Stimulated activated CD8-positive, alpha-beta memory T cell treated with anti-CD3 and anti-CD28 coated beads, Interleukin-15, amount 100 ng/mL, for 1 hour (primary cell): ENCODE measurements around the gene PXDN.
"Not testable (repeated sequence)": the region's sequence is repeated elsewhere in the genome, so short reads cannot be mapped to it uniquely, and the experiment has no call there.

ENCODE experiments used
- DNase-seq: peaks from one replicate; pipeline ENCODE4 v3.0.0-alpha.2; 2020; ENCODE audit warnings: low read depth

The PXDN gene

DNA sequence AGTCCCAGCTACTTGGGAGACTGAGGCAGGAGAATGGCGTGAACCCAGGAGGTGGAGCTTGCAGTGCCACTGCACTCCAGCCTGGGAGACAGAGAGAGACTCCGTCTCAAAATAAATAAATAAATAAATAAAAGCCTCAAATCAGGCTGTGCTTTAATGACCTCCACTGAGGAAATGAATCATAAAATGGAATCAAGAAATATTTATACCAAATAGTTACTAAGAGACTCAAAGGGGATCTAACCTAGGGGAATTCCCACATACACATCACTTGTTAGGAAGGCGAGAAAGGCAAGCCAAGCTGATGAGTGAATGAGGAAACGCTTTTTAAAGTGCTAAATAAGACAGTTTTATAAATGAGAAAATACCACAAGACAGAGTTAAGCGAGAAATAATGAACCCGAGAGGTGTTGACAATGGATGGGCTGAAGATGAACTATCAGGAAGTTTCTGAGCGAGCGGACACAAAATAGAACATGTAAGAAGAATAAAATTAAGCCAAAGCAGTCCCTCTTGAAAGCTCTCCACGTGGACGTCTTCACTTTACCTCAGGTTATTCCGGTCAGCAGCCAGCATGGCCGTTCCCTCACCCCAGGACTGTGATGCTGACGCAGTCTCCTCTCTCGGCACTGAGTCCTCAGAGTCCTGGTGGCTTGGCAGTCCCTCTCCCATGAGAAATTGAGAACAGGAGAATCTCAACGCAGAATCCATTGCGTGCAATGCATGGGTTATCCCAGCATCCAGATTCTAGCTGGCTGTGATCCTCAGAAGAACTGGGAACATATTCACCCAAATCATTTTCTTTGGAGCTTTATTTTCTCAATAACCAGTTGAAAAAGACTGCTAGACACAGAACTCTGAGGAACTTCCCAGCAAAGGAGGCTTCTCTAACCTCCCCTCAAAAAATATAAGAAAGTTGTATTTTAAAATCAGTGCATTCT, 22.3 kb downstream of the PXDN start:
- no peak for DNase-seq

DNA sequence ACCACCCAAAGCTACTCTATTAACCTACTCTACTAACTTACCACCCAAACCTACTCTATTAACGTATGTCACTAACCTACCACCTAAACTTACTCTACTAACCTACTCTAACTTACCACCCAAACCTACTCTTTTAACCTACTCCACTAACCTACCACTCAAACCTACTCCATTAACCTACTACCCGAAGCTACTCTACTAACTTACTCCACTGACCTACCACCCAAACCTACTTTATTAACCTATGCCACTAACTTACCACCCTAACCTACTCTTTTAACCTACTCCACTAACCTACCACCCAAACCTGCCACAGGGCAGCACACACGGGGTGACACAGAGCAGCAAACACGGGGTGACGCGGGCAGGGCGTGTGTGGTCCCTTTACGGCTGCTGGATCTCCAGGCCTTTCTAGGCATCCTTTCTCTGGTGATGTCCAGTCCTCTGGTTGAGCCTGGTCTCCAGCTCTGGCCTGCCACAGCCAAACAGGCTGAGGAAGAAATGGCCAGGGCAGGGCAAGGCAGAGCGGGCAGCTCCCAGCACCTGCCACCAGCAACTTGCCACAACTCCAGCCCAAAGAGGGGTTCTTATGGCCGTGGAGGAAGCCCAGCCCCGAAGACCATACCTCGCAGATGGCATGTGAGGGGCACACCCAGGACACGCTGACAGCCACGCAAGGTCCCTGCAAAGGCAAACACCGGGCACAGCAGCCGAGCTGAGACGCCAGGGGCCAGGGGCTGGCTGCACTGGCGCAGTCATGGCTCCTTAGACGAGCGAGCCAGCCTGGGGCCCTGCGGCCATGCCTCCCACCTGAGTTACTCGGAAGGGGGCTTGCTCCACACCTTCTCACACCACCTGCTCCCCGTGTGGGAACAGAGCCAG, 25.7 kb downstream of the PXDN start:
- no peak for DNase-seq

DNA sequence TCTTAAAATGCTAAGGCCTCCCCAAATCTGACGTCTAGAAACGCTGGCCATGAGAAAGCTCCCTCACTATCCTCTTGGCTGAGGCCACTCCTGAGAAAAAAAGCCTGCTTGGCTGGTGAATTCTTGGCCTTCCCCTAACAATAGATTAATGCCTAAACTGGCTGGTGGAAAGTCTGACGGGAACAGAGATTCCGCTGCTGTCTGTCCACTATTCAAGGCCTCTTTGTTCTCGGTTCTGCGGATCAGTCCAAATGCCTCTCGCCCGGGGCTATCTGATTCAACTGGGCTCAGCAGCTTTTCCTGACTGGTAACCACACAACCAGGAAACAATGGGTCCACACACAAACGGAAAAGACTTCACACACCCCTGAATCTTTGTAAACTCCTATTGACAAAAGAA, 27.2 kb downstream of the PXDN start:
- DNase-seq: no peak

DNA sequence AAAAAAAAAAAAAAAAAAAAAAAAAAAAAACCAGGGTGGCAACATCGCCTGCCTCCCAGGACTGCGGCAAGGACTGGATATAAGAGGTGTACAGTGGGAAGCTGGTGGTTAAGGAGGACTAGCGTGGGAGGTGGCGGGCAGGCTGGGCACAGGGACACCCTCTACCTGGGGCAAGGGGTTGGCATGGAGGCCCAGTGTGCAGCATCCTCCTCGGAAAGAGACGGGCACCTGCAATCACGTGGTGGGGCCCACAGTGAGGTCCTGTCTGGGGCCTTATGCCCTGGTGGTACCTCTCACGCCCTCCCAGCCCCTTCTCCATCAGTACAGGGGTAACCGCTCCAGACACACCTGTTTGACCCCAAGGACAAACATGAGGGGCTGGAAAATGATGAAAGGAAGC, 27.9 kb downstream of the PXDN start:
- DNase-seq: no peak

DNA sequence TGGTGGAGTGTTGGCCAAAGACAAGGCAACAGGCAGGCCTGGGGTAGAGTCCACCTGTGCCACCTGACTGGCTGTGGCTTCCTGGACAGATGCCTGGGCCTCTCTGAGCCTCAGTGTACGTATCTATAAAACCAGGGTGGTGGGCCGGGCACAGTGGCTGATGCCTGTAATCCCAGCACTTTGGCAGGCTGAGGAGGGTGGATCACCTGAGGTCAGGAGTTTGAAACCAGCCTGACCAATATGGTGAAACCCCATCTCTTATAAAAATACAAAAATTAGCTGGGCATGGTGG, 28.4 kb downstream of the PXDN start:
- DNase-seq: not testable (repeated sequence)

DNA sequence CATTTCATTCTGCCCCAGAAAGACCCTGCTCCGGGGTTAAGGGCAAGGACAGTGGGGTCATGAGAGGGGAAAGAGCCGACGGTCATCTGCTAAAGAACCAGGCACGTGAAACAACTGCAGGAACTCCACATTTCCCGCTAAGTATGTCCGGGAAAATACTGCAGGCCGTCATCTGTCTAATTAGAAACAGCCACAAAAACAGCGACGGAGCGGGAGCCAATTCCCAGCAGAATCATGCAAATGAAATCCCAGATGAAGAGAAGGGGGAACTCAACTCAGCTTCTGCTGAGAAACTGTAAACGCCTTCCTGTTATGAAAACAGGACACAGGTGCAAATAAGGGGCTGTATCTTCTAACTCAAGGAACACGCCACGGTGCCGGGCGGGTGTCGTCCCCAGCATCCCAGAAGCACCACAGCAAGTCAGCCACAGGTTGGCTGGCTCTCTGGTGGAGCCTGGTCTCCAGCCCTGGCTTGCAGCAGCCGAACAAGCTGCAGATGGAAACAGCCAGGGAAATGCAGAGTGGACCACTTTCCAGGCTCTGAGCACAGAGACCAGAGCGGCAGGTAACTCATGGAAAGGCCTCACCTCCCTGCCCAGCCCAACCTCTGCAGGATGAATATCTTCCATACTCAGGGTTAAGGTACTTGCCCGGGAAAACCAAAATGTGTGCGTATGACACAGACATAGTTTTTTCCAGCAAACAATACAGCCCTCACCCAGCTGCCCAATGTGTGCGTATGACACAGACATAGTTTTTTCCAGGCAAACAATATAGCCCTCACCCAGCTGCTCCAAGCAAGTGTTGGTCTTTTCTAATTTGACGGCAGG, 28.9 kb downstream of the PXDN start:
- DNase-seq: no peak

DNA sequence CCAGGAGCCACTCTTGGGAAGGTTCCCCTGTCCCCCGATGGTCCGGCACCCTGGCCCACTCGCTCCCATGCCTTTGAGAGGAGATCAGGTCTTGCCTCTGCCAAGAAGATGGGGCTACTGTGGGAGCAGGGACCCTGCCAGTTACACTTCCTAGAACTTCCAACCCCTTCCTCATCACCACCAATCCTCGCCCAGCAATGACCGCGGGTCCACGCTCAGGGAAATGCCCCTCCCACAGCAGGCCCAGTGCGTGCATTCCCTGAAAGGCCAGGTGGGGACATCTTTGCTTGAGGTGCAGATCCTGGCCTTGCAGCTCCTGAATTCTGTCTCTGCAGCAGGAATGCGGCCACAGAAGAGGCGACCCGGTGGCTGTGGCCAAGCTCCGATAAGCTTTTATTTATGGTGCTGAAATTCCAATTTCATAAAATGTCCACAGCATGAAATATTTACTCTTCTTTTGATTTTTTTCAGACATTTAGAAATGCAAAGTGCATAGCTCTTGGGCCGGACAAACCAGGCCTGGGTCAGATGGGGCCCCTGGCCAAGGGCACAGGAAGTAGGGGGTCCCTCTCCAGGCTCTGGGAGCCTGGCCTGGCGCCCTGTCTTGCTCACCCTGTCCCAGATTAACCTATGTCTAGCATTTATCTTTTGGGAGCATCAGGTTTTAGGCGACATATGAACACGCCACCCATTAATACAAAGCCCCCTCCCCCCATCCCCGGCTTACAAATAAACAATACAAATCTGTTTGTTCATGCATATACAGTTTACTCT, 29.8 kb downstream of the PXDN start:
- DNase-seq: no peak

DNA sequence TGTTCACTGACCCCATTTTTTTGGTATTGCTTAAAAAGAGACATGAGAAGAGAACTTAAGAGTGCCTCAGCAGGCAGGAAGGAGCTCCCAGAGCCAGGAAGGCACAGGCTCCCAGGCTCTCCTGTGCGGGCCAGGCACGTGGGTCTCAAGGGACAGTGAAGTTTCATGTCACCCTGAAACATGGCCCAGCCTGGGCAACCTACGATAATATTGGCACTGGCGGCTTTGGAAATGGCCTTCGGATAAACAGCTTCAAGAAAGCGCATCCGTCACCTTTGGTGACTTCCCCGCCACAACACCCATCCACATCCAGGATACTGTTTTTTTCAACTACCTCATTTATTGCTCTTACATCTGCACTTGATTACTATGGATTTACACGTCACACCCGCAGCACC, 30.5 kb downstream of the PXDN start:
- DNase-seq: no peak

DNA sequence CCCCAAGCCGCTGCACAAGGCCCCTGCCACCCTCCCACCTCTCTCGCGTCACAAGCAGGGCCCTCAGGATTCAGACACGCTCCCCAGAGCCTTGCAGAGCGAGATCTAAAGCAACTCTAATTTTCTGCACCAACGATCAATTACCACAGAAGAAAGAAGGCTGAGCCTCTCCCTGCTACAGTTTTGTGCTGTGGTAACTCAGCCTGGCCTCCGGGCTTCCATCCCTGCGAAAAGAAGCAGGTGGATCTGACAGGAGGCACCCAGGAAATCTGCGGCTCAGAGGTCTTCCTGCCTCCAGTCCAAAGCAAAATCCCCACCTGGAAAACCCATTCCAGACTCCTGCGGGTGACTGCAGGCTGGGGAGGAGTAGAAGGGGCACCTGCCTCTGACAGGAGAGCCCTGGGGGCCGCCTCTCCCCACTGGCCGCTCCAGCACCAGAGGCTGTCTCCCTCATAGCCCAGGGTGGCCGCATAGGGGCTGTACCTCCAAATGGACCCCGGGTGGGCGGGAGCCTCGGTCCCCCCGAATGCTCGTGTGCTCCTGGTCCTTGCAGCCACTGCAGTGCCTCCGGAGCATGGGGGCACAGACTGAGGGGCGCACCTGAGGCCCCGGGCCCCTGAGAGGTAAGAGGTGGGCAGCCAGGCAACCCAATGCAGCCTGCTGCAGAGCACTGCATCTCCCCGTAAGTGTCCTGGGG, 31.0 kb downstream of the PXDN start:
- no peak for DNase-seq

DNA sequence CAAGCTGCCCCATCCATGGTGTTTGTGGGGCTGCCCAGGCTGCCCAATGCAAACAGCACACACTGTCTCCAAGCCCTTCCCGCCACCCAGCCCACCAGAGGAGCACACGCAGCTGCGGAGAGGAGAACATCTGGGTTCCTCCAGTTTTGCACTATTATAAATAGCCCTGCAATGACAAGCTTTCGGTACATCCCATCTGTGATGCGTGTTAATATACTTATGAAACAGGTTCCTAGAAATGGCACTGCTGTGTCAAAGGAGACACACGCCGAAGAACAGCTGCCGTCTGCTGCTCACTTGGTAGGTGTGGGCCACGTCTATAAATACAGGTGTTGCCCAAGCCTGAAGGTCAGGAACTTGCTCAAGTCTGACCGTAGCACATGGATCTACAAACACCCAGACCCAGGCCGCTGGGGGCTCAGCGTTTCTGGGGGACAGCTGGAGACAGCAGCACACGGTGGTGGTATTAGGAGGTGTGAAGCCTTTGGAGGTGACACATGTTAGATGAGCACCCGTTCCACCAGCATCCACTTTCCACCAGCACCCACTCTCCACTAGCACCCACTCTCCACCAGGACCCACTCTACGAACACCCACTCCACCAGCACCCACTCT, 34.3 kb downstream of the PXDN start:
- no peak for DNase-seq

DNA sequence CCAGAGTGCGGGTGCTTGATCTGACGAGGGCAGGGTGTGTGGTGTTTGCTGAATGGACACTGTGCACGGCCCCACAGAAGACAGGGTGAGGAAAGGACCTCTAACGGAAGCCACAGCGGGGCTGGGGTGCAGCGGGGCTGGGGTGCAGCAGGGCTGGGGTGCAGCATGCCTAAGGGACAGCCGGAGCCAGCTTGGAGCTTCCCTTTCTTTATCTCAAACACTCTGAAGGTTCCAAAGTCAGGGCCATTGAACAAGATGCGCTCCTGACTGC, 35.0 kb downstream of the PXDN start:
- DNase-seq: no peak

DNA sequence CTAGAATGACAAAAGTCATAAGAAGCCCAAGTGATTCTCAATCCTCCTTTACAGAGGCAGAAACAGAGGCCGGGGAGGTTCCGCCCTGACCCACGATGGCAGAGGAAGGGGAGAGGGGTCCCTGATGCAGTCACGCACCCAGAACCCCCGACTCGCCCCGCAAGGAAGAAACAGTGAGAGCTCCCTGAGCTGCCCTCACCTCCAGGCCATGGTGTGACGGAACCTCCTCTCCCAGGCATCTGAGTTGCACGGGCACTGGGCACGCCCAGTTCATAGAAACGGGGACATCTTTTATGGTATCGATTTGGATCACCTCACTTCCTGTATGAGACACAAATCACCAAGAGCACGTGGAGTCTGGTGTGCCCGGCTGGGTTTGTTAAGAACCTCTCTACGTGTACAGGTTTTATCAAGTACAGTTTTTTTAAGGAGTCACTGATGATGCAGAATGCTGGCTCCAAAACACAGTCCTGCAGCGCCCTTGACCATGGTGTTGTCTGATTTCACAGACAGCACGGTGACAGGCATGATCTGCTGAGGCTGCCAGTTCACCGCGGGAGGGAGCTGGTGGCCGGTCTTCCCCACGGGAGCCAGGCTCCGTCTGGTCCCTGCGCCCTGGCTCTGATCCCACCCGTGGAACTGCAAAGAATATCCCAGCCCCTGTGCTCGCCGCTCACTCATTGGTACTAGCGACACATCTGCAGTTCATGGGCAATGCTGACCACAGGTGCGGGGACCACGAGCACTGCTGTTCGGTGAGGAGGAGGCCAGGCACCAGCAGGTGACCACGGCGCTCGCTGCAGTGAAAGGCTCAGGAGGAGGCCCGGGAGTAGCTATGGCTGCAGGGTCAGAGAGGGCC, 35.6 kb downstream of the PXDN start:
- no peak for DNase-seq

DNA sequence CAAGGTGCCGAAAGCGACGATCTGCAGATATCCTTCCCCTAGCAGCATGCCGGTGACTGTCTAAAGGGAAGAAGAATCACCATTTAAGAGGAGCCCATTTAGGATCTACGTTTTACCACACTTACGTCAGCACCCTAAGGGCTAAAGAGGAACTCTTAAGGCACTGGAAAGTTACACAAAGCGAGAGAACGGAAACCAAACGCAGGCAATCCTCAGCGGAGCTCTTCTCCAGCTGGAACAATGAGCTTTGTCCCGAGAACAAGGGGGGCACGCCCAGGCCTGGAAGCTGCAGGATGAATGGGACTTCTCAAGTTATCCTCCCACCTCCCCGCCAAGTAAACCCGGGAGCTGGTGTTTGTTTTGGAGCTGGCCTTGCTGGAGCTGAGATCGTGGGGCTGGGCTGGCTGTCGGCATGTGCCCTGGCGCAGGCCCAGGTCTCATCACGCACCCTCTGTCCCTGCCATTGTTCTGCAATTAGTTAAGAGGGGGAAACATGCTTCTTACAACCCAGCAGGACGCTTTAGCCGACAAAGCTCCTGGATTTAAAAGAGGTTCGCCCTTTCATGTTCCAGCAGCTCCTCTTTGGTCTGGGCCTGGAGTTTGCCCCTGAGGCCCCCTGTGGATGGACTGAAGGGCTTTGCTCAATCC, 36.4 kb downstream of the PXDN start:
- no peak for DNase-seq

DNA sequence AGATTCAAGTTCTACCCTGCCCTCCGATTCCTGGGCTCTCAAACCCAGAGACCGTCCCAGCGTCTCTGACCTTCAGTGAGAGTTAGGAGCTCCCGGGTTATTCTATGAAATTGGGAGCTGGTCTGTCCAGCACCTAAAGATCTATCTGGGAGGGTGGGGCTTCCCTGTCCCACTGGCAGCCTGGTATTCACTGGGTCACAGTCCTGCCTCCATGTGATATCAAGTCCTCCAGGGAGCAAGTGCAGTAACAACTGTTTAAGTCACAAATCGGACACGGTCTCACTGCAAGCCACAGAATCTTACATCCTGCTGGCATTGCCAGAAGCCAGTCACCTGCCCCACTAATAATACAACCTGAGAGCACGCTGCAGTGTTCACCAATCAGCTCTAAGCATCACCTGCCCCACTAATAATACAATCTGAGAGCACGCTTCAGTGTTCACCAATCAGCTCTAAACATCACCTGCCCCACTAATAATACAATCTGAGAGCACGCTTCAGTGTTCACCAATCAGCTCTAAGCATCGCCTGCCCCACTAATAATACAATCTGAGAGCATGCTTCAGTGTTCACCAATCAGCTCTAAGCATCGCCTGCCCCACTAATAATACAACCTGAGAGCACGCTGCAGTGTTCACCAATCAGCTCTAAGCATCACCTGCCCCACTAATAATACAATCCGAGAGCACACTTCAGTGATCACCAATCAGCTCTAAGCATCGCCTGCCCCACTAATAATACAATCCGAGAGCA, 38.0 kb downstream of the PXDN start:
- not testable (repeated sequence) for DNase-seq

DNA sequence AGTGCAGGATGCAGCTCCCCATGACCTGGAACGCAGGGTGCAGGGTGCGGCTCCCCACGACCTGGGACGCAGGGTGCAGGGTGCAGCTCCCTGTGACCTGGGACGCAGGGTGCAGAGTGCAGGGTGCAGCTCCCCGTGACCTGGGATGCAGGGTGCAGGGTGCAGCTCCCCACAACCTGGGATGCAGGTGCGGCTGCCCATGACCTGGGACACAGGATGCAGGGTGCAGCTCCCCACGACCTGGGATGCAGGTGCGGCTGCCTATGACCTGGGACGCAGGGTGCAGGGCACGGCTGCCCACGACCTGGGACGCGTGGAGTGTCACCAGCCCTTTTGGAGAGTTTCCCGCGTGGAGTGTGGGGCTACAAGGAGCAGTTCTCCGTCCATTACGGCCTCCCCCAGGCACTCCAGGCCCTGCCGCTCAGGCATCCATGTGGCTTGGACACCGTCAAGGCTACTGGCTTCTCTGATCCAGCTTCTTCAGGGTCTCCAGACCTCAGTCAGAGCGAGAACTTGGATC, 38.7 kb downstream of the PXDN start:
- DNase-seq: no peak

DNA sequence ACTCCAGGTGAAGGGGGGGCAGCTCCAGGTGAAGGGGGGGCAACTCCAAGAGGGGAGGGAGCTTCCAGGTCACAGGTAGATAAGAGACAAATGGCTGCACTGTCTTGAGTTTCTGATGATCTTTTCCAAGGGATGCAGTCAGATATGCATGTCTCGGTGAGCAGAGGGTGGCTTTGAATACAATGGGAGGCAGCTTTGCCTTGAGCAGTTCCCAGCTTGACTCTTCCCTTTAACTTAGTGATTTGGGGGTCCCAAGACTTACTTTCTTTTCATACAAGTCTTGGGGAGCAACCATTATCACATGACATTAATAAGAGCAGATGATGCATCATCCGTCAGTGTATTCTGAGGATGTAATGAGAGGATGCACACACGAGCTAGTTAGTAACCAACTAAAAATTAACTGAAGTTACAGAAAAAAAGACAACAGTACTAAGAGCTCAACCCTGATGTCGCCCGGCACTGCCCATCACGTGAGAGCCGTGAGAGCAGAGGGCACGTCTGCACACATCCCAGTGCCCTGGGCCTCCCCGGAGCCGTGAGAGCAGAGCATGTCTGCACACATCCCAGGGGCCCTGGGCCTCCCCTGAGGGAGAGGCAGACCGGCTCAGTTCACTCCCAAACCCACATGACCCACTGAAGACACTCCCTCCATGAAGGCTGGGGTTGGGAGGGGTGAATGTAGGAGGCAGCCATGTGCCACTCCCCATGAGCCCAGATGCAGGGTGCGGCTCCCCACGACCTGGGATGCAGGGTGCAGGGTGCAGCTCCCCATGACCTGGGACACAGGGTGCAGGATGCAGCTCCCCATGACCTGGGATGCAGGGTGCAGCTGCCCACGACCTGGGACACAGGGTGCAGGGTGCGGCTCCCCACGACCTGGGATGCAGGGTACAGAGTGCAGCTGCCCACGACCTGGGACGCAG, 39.4 kb downstream of the PXDN start:
- DNase-seq: no peak

DNA sequence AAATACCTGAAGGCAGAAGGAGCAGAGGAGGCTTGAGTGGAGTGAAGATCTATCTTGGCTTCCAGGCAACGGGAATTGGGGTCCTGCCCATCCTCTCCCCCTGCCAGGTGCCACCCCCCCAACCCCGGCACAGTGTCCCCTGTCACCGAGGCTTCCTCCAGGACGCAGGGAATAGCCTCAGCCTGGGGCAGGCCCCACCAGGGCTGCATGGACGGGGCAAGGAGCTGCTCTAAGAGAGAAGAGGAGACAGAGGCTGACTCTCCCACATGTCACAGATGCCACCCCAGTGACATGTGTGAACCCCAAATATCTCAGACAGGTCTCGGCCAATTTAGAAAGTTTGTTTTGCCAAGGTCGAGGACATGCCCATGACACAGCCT, 42.1 kb downstream of the PXDN start:
- DNase-seq: no peak
